Suppressor macrophage treated with lipopolysaccharide for 4 hours (primary cell): ENCODE data around the gene MAP10.
"Not testable (repeated sequence)": the region's sequence is repeated elsewhere in the genome, so short reads cannot be mapped to it uniquely, and the experiment has no call there.

Experiments
- DNase-seq: peaks from one replicate; pipeline ENCODE4 v3.0.0-alpha.2; 2020

The MAP10 gene

GRCh38 chr1:232805269-232806185 lies at the start of gene MAP10:
Gene MAP10 (plus strand): TSS chr1:232805416. CDS start chr1:232805450, 34 bp downstream.
- DNase-seq: peak; percentile 83

GRCh38 chr1:232764458-232765251 lies 40.6 kb upstream of the MAP10 start:
- no peak for DNase-seq

GRCh38 chr1:232765542-232765941 lies 39.7 kb upstream of the MAP10 start:
- DNase-seq: peak; percentile 36

- DNase-seq: no peak
These were observed 38.9 kb upstream of the MAP10 start for GRCh38 chr1:232766241-232766890.

GRCh38 chr1:232766904-232767303 lies 38.3 kb upstream of the MAP10 start:
- no peak for DNase-seq

GRCh38 chr1:232767305-232768074 lies 37.7 kb upstream of the MAP10 start:
- DNase-seq: peak; percentile 87

- no peak for DNase-seq
These were observed 36.4 kb upstream of the MAP10 start for GRCh38 chr1:232768793-232769192.

GRCh38 chr1:232769733-232770132 lies 35.5 kb upstream of the MAP10 start:
- DNase-seq: no peak

GRCh38 chr1:232773752-232774151 lies 31.5 kb upstream of the MAP10 start:
- no peak for DNase-seq

- no peak for DNase-seq
These were observed 28.6 kb upstream of the MAP10 start for GRCh38 chr1:232776526-232777106.

GRCh38 chr1:232780354-232780753 lies 24.9 kb upstream of the MAP10 start:
- no peak for DNase-seq

- DNase-seq: no peak
These were observed 20.4 kb upstream of the MAP10 start for GRCh38 chr1:232784794-232785193.

- DNase-seq: not testable (repeated sequence)
These were observed 19.6 kb upstream of the MAP10 start for GRCh38 chr1:232785630-232786029.

GRCh38 chr1:232786845-232787455 lies 18.3 kb upstream of the MAP10 start:
- no peak for DNase-seq

- DNase-seq: no peak
These were observed 16.9 kb upstream of the MAP10 start for GRCh38 chr1:232788235-232788872.

GRCh38 chr1:232789651-232790050 lies 15.6 kb upstream of the MAP10 start:
- no peak for DNase-seq

GRCh38 chr1:232792949-232793348 lies 12.3 kb upstream of the MAP10 start:
- no peak for DNase-seq

- DNase-seq: peak; percentile 9
These were observed 11.3 kb upstream of the MAP10 start for GRCh38 chr1:232793944-232794343.

- no peak for DNase-seq
These were observed 9.6 kb upstream of the MAP10 start for GRCh38 chr1:232795497-232796053.

GRCh38 chr1:232797856-232798510 lies 7.2 kb upstream of the MAP10 start:
- no peak for DNase-seq
